CMK (cell line): ENCODE data around the gene VPS11.
A peak's percentile ranks its signal among the peaks of the same experiment; 100 is the strongest.
"Not testable (repeated sequence)": the region's sequence is repeated elsewhere in the genome, so short reads cannot be mapped to it uniquely, and the experiment has no call there.

Source experiments
- DNase-seq: peaks from one replicate; pipeline ENCODE4 v3.0.0-alpha.2; 2010; ENCODE audit warnings: low read depth

Gene VPS11

DNA sequence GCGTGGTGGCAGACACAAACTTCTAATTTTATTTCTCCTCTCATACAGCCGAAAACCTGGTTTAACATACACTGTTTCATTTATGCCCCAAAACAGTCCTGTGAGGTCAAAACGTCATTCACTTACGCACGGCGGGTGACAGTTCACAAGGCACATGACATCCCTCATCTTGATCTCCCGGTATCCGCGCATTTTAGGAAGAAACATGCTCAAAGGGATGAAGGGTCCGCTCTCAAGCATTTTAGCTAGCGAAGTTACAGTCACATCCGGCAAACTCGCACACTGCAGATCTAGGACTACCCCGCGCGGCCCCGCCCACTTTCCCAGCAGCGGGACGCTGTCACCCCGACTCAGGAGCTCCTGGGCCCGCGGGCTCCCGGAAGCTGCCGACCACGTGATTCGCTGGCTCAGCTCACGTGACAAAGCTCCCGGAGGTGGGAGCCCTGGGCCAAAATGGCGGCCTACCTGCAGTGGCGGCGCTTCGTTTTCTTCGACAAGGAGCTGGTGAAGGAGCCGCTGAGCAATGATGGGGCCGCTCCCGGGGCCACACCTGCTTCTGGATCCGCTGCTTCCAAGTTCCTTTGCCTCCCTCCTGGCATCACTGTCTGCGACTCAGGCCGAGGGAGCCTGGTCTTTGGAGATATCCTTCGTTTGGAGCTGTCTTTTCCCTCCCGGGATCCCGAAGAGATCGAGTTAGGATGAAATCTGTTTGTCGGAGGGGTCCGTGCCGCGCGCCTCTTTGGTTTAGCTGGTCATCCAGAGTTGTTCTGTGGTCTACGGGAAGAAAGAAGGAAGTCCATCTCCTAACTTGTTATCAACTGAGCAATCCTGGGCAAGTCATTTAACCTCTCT lies at the start of gene VPS11:
Gene VPS11 (plus strand): TSS at position 448 of the 852 bp plus-strand sequence. CDS start 6 bp downstream, at position 454.
- peak; percentile 89 for DNase-seq

DNA sequence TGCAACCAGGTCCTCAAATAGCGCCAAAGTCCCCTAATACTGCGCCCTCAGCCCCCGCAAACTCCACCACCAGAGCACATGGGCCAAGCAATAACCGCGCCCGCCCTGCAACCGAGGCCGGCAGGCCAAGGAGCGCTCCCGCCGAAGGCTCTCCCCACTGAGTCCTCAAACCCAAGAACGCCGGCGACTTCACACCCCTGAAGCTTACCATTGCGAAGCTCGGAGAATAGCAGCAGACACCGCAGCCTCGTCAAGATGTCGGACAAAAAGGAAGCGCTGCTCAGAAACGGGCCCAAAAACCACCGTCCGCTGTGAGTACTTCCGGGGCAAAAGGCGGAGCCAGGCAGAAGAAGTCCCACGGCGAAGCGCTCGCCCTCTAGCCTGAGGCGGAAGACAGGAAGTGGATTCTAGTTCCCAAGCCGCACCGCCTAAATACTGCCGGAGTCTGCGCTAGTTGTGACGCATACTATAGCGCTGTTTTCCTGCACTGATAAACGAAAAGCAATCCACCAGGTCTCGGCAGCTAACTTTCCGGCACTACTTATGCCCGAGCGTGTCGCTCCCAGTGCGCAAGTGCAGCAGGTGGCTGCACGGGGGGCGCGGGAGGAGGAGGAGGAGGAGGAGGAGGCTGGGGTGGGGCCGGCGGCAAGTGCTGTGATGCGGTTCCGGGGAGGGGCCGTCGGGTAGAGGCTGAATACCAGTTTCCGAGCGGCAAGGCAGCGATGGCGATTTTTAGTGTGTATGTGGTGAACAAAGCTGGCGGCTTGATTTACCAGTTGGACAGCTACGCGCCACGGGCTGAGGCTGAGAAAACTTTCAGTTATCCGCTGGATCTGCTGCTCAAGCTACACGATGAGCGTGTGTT lies 49.3 kb upstream of the VPS11 start, which contains the start of the genes RPS25 and TRAPPC4:
Gene RPS25 (minus strand): TSS at position 270 of the 865 bp plus-strand sequence. CDS start 59 bp downstream, at position 211.
Gene TRAPPC4 (plus strand): TSS at position 693 of the 865 bp plus-strand sequence. CDS start 30 bp downstream, at position 723.
- DNase-seq, result peak; percentile 96

DNA sequence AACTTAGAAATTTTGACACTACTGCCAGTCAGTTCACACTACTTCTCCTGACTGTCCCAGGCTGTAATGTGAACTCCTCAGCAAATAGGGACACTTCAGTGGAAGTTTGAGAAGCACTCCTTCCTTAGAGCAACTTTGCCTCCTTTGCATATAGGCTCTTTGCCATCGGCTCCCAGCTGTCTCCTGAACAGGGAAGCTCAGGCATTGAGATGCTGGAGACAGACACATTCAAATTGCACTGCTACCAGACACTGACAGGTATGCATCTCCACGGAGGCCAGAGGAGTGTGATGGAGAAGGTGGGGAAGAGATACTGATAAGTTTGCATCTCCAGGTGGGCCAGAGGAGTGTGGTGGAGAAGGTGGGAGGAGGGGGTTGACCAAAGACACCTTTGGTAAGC lies 47.6 kb upstream of the VPS11 start:
- no peak for DNase-seq

DNA sequence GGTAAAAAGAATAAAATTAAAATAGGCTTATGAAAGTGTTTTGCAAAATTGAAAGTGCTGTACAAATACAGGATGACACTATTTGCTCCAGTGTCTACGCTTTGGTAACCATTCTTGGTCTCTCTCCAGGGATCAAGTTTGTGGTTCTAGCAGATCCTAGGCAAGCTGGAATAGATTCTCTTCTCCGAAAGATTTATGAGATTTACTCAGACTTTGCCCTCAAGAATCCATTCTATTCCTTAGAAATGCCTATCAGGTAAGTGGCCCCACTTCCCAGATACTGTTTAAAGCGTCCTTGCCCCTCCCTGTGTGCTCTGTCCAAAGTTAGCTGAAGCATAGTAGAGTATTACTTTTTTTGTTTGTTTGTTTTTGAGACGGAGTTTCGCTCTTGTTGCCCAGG lies 46.0 kb upstream of the VPS11 start:
- DNase-seq, result no peak

DNA sequence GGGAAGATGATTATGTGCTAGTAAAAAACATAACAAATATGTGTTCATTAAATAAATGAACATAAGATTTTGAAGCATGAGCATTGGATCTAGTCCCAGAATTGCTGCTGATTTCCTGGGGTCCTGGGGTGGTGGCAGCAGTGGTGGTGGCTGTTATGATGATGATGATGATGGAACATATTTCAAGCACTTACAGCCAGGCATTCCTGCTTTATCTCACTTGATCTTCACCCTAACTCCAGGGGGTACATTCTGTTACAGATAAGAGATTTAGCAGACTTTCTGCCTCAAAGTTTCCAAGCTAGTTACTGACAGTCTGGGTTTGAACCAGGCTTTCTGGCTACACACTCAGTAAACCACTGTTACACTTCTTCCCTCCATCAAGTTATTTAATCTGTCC lies 43.9 kb upstream of the VPS11 start:
- no peak for DNase-seq

DNA sequence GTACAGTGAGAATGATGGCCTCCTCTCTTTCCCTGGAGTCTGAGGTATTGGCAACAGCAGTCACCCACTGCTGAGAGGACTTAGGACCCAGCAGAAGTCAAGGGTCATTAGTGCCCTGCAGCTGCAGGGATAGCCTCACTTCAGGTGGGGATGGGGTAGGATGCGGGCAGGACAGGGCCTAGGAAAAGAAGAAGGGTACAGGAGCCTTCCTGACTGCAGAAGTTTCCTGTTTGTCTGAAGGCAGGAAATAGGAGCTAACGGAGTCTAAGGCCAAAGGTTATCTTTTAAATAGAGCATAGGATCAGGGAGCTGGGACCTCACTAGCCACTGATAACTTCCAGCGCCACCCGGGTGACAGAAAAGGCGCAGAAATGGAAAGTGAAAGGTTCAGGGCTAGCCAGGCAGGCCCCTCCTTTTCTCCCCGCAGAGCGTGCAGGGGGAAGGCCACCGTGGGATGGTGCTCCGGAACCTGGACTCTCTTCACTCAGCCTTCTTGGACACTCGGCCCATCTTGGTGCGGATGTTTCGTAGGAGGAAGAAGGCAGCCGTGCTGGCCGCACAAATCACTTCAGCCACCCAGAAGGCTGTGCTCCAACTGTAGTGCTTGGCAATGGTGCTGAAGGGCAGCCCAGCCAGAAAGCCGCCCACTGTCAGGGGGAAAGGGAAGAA lies 43.1 kb upstream of the VPS11 start:
- no peak for DNase-seq

DNA sequence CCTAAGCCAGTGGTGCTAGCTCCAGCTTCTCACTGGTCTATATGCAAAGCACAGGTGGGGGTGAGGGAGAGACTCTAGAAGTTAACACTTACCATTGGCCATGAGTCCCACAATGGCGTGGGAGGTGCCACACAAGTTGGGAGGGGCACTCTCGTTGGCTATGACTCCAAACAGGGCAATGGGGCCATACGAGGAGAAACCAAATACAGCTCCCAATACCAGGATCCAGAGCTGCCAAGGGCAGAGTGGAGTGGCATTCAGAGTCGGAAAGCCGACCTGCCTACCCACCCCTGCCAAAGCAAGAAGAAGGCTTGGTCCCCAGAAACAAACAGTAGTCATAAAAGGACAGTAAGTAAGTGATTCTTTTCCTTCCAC lies 42.5 kb upstream of the VPS11 start:
- no peak for DNase-seq

DNA sequence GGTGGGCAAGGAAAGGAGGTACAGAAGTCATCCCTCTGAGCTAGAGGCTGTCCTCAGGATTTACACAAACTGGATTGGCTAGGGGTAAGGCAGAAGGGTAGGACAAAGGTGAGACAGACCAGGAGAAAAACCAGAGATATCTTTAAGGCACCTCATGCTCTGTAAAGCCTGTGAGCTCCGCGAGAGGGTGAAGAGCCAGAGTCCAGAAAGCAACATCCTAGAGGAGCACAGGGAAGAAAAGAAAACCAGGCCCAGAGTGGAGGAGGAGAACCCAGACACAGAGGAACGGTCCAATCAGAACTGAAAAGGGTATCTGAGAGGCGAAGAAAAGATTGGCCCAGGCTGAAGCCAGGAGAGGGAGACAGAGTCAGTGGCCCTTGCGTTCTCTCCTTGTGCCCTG lies 42.1 kb upstream of the VPS11 start:
- no peak for DNase-seq

DNA sequence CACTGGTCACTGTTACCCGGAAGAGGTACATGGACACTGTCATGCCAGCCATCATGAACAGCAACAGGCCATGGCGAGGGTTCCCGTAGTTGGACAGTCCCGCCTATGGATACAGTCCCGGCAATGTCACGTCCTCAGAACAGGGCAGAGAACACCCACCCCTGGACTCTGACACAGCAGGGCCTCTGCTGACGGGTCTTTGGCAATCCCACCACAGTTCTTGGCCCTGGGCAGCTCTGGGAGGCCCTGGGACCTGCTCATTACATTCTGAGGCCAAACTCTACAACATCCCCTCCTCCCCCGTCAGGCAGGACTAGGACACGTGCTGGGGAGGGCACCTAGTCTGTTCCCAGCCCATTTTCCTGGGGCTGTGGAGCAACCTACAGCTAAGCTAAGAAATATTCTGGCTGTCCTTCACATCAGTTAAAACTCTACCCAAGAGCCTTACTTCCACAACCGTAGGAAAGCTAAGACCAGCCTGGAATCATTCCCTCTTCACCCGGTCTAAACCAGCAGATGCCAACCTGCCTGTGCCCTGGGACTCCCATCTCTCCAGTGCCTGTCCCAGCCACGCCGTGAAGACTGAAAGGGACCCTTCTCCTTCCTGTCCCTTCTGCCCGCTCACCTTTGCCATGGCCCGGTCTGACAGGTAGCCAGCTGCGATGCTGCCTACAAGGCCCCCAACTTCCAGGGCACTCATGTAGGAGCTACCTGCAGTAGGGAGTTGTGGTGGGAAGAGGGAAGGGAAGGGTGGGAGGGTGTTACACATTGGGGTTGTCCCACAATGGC lies 41.4 kb upstream of the VPS11 start:
- DNase-seq, result no peak

DNA sequence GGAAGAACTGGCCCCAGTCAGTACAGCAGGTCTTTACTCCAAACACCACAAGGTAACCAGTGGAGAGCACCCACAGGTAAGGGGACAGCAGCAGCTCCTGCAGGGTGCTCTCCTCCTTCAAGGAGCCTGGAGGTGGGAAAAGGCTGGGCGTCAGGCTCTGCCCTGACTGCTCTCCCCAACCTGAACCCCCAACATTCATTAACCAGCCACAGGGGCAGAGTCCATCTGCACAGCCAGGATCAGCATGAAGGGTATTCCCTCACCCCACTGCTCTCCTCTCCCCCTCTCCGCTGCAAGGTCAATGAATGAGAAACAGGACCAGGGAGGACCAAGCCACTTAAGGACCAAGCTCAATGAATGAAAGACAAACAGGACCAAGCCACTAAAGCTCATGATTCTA lies 40.6 kb upstream of the VPS11 start:
- no peak for DNase-seq

DNA sequence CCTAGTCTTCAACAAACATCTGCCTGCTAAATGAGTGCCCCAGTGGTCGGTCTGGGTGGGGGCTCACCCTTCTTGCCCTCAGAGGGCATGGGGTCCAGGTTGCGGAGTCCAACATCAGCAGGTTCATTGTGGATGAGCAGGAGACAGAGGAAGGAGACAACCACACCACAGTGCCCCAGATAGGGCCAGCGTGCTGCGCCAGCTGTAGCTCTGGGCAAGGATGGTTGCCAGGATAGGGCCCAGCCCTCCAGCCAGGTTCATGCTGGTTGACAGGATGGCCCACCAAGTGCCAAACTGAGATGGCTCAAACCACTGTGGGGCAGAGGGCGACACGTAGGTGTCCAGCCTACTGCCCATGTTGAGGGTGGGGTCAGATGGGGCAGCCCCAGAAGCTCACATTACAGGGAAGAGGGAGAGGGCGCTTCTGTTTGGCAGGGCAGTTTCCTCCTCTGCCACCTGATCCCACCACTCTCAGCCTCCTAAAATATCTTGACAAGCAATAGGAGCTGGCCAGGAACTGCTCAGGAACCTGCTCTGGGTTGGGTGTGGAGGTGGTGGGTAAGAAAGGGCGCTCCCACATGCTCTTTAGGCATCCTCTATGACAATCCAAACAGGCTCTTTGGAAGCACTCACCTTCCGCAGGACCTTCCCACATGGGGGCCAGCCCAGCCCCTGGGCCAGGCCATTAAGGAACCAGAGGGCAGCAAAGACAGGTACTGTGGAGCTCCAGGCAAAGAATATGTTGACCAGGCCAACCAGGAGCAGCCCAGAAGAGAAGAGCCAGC lies 39.9 kb upstream of the VPS11 start:
- no peak for DNase-seq

DNA sequence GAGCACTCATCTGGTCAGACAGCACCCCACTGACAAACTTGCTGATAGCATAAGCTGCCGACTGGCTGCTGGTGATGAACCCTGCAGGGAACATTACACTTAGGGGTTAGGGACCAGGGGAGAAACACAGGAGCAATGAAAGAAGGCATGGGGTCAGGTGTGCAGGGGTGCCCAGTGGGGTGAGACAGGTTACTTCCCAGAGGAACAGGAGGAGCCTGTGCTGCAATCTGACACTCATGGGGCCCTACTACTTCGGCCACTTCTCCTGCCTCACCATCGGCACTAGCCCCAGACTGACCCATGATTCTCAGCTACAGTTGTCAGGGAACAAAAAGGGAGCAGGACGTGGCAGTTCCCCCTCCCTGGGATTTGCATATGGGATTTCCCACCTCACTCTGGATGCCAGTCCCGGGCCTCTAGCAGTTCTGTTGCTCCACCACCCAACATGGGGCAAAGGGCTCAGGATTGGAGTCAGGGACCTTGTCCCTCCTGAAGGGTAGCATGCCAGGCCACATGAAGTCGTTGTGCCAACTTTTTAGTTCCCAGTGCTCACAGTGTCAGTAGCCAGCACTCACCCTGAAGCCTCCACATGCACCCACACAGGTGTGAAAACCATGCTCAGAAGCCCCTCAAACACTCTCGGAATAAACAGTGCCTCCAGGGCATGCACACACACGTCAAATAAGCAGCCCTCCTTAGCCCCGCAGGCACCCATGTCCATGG lies 39.1 kb upstream of the VPS11 start:
- no peak for DNase-seq

DNA sequence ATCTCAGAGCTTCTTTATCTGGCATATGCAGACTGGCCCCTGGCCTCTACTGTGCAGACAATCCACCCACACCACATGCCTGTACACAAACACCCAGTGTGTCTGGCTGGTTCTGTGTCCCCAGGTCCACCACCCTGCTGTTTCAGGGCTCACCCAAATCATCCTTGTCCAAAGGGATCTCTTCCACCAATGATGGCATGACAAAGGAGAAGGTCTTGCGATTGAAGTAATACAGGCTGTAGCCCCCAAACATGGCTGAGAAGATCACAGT lies 38.6 kb upstream of the VPS11 start:
- no peak for DNase-seq

DNA sequence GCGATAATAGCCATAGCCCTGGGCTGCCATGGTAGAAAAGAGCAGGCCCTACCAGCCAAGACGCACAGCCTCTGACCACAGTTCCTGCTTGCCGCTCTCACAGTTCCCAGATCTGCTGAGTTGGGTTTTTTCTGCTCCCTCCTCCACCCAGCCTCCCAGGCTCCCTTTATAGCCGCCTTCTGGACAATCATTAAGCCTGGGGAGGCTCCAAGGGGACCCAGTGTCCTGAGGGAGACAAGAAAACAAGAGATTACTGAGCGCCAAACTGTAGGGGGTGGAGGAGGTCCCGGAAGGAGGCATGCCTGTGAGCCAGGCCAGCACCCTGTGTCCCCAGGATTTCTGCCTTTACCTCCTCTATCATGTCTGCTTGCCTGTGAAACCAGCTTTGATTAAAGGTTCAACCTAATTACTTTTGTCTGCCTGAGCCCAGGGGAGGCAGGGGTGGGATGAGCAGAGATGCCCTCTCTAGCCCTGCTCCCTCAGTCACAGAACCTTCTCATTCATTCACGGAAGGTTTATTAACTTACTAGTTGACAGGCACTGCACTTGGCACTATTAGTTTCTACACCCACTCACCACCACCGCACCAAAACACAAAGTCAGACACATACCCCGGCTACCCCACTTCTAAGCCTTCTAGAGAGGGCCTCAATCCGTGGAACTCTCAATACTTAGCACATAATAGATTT lies 38.1 kb upstream of the VPS11 start:
- no peak for DNase-seq

DNA sequence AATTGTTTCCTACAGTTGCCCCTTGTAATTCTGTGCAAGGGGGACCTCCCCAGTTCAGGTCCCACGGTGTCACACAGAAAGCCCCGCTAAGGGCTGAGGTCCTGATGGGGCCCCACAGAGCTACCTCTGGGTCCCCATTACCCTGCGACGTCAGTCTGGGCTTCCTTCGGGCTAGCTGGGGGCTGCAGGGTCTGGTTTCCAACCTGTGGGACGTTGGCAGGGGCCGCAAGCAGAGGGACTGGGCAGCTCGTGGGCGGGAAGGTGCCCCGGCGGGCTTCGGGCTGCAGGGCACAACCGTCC lies 37.6 kb upstream of the VPS11 start:
- DNase-seq, result no peak

DNA sequence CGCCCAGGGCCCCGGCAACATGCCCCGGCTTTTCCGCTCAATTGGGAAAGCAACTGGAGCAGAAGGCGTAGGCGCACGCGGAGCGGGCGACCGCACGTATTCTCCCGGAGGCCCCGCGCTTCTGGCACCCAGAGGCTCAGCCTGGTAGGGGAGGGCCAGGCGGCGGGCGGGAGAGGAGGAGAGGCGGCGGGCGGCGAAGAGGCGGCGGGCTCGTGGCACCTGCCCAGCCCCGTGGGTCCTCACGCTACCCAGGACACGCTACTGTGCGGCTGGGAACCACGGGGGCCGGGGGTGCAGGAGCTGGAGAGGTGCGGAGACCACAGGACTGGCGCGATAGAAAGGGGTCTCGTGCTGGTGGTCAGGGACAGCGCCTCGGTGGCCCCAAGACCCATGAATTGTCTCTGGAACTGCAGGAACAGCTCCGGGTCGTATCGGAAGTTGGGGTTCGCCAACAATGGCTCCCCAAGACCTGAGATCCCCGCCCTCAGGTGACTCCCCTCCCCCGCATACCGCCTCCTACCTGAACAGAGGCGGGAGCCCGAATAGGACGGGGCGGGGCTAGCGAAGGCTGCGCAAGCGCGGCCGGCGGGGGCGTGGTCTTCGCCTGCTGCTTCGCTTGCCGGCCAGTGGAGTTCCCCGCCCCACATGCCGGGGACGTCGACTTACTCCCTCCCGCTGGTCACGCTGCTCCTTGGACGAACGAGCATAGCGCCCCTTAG lies 37.1 kb upstream of the VPS11 start, which contains the start of gene SLC37A4:
Gene SLC37A4 (minus strand): TSS at position 549 of the 719 bp plus-strand sequence.
- peak; percentile 98 for DNase-seq

DNA sequence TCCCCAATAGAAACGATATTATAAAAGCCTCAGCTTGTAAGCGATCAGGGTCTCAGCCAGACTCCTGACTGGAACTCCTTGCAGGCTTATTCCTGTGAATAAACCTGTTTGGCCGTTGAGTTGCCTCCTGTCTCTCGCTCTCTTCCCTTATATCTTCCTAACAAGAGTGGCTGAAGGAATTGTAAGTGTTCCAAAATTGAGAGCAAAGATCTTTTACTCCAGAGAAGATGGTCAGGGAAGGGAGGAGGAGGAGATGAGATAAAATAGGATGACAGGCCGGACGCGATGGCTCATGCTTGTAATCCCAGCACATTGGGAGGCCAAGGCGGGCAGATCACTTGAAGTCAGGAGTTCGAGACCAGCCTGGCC lies 35.7 kb upstream of the VPS11 start:
- DNase-seq, result no peak

DNA sequence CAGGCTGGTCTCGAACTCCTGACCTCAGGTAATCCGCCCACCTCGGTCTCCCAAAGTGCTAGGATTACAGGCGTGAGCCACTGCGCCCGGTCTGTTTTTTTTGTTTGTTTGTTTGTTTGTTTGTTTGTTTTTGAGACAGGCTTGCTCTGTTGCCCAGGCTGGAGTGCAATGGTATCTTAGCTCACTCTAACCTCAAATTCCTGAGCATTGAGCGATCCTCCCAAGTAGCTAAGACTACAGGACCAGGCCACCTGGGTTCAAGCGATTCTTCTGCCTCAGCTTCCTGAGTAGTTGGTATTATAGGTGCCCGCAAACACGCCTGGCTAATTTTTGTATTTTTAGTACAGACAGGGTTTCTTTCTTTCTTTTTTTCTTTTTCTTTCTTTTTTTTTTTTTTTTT lies 34.2 kb upstream of the VPS11 start:
- not testable (repeated sequence) for DNase-seq

DNA sequence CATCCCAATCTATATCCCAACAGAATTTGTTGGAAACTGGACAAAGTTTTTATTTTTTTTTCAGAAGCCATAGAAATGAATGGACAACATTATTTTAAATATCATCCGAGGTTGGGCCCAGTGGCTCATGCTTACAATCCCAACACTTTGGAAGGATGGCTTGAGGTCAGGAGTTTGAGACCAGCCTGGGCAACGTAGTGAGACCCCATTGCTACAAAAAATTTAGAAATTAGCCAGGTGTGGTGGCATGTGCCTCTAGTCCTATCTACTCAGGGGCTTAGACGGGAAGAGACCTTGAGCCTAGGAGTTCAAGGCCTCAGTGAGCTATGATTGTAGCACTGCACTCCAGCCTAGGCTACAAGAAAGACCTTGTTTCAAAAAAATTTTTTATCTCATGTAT lies 32.8 kb upstream of the VPS11 start:
- no peak for DNase-seq
